ENCODE data around the gene FHOD3. TPM values are rescaled to one million over a fixed set of nuclear protein-coding genes. Genes with fewer than 3 reads are reported as not detected.

Gene FHOD3
- total RNA-seq, 1 donor: 3.0 TPM

GRCh38 chr18:36409779-36410178 is 112.3 kb downstream of the FHOD3 start:
- DNase-seq (ENCODE audit: low read depth): no peak
- no peak for TF ChIP-seq CTCF (IDR thresholded peaks at IDR 0.05; ENCODE audit: insufficient read depth, low read length)
- H3K4me3 ChIP-seq (ENCODE audit: low read depth, low read length): no peak overlapping the region

- no peak for DNase-seq (ENCODE audit: low read depth)
- no peak overlapping the region for H3K4me3 ChIP-seq (ENCODE audit: low read depth, low read length)
- no peak for TF ChIP-seq CTCF (IDR thresholded peaks at IDR 0.05; ENCODE audit: insufficient read depth, low read length)
Observed at GRCh38 chr18:36410346-36410745, 112.8 kb downstream of the FHOD3 start.

GRCh38 chr18:36411745-36412168 is 114.2 kb downstream of the FHOD3 start:
- H3K4me3 ChIP-seq (ENCODE audit: low read depth, low read length): no peak overlapping the region
- peak; percentile 47 for TF ChIP-seq CTCF (IDR thresholded peaks at IDR 0.05; ENCODE audit: insufficient read depth, low read length)
- peak; percentile 16 for DNase-seq (ENCODE audit: low read depth)

GRCh38 chr18:36412778-36413177 is 115.3 kb downstream of the FHOD3 start:
- no peak for DNase-seq (ENCODE audit: low read depth)
- peak; percentile 40 for TF ChIP-seq CTCF (IDR thresholded peaks at IDR 0.05; ENCODE audit: insufficient read depth, low read length)
- H3K4me3 ChIP-seq (ENCODE audit: low read depth, low read length): no peak overlapping the region

GRCh38 chr18:36415171-36415570 is 117.7 kb downstream of the FHOD3 start:
- DNase-seq (ENCODE audit: low read depth): no peak
- no peak overlapping the region for H3K4me3 ChIP-seq (ENCODE audit: low read depth, low read length)
- TF ChIP-seq CTCF (IDR thresholded peaks at IDR 0.05; ENCODE audit: insufficient read depth, low read length): no peak

- no peak for TF ChIP-seq CTCF (IDR thresholded peaks at IDR 0.05; ENCODE audit: insufficient read depth, low read length)
- DNase-seq (ENCODE audit: low read depth): peak; percentile 58
- H3K4me3 ChIP-seq (ENCODE audit: low read depth, low read length): no peak overlapping the region
Observed at GRCh38 chr18:36415625-36416024, 118.1 kb downstream of the FHOD3 start.

- no peak overlapping the region for H3K4me3 ChIP-seq (ENCODE audit: low read depth, low read length)
- no peak for TF ChIP-seq CTCF (IDR thresholded peaks at IDR 0.05; ENCODE audit: insufficient read depth, low read length)
- no peak for DNase-seq (ENCODE audit: low read depth)
Observed at GRCh38 chr18:36419188-36419899, 121.8 kb downstream of the FHOD3 start.
